GM19468 (cell line): Measurements from ENCODE around the gene PLCB1.
"Not testable (repeated sequence)": the region's sequence is repeated elsewhere in the genome, so short reads cannot be mapped to it uniquely, and the experiment has no call there.

Experiments used
- ATAC-seq: cut with Tn5 transposase; IDR thresholded peaks from one replicate; pipeline ENCODE4 v1.9.1; 2021; ENCODE audit warnings: mild to moderate bottlenecking, moderate library complexity, moderate number of reproducible peaks; ENCODE audit not compliant: unreplicated experiment; ENCODE audit errors: extremely low read depth

Gene PLCB1

DNA sequence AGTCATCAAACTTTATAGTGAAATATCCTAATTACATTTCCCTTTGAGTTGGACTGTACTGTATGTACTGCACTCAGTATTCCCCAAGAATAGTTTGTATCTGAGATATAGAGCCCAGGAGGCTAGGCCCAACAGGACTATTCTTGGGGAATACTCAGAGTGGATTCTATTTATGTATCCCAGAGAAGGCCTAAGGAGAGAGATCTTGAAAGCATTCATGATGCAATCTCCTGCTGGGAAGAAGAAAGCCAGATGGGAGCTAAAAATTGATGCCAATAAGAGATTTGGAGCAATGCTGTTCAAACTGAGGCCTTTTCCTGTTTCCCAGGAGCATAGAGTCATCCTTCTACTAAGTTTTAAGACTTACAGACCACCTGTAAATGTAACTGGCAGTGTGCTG lies 484.7 kb downstream of the PLCB1 start:
- no peak for ATAC-seq

DNA sequence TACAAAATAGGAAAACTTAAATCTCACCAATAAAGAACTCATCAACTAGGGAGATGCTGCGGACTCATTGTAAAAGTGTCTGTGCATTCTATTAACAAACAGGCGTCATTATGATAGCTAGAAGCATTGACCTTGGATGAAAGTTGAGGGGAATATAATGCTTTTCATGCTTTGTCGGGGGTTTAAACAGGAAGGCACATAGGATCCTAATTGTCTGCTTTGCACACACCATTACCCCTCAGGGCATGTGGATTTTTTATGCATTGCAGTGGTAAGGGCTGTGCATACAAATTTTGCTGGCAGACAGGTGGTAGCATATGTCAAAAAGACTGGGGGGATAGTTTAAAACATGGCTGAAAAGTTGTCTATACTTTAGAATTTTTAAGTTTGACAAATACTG lies 488.9 kb downstream of the PLCB1 start:
- ATAC-seq: no peak

DNA sequence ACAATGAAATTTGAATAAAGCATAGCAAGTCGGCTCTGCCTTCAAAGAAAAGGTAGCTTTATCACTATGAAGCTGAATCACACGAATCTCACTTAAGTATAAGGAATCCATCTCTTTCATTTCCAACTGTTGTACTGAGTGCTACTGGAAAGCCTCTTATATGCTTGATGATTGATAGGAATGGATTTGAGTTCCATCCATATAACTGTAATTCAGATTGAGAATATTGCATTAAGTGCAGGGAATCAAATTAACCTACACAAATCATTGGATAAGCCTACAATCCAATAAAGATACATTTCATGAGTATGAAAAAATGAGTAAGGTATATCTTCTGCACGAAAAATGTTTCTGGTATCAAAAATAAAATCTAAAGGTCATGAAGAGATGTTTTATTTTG lies 492.0 kb downstream of the PLCB1 start:
- ATAC-seq: no peak

DNA sequence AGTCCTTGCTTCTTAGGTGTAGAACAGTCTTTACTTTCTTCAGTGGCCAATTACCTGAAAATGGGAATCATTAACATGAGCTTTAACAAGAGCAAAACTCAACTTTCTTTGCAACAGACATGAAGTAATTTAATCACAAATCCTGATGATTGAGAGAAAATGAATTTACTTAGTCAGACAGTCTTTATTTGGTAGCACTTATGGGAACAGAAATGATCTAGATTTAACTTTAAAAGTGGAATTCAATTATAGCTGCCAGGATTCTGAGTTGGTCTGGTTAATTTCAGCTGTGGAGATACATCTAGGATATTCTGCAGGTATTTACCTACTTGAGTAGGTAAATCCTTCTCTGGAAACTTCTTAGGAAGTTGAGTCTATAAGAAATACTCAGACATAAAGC lies 492.6 kb downstream of the PLCB1 start:
- ATAC-seq: no peak

DNA sequence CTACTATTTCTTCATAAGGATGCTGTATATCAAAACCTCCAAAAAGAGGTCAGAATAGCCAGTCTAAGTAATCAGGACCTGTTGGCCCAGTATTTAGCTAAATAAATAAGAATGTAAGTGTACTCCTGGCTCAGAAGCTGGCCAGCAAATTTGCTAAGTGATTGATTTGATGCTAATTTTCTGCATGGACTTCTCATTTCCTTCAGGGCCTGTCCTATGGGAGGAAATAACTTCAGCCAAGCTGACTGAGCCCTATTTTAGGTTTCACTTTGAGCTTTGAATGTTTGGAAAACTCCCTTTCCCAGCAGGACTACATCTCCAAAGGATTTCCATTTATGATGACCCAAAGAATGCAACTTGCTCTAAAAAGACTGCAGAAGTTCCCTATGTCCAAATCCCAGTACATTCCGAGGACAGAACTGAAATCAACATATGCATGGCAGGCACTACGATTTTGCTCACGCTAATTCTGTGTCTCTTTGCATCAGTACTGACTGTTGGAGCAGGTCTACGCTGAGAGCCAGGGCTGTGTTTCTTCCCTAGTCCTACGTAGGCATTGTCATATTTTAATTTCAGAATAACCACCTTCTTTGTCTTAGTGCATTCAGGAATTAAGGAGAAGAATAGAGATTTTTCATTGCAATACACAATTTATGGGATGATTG lies 495.4 kb downstream of the PLCB1 start:
- ATAC-seq: no peak

DNA sequence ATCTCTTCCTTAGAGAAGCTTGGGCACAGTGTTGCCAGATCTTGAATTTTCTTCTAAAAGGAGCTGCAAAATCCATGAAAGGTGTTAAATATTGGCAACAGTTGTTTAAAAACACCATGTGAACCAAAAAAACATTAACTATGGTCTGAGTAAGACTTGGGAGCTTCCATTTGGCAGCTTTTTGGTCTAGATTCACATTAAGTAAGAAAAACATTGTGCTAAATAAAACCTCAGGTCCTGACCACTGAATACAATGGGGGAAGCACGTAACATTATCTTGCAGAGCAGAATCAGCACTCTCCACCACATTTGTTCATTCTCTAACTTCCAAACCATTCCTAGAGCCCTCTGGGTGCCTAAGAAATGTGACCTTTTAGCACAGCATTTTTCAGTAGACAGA lies 499.2 kb downstream of the PLCB1 start:
- no peak for ATAC-seq

DNA sequence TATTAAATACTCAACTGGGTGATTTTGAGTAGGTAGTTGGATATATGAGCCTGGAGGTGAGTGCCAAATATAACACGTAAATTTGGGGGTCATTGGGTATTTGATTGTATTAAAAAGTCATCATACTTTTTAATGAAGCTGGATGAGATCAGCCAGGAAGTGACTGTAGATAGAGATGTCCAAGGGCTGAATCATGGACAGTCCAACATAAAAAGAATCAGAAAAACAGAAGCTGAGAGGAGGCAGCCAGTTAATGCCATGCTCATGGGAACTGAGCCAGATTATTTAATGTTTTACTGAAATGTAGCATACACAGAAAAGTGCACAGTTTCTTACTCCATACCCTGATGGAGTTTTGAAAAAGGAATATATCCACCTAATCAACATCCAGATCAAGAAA lies 501.3 kb downstream of the PLCB1 start:
- ATAC-seq: no peak

DNA sequence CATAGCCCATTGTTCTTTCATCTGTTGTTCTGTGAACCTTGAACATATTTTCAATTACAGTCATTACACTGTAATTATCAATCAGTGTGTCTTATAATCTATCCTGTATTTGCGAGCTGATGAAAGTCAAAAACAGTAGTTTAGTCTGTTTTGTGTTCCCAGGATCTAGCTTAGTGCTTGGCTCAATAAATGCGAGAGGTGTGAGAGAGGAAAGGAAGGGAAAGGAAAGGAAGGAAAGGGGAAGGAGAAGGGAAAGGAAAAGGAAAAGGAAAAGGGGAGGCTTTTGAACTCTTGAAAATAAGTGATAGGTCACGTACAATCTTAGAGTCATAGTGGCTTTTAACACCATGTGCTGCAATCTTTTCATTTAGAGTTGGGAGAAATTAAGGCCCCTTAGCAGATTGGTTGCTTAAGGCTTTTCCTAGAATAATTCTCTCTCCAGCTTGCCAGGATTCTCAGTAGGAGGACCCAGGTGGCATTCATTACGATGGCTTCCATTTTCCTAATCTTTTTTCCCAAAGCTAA lies 503.0 kb downstream of the PLCB1 start:
- ATAC-seq: no peak

DNA sequence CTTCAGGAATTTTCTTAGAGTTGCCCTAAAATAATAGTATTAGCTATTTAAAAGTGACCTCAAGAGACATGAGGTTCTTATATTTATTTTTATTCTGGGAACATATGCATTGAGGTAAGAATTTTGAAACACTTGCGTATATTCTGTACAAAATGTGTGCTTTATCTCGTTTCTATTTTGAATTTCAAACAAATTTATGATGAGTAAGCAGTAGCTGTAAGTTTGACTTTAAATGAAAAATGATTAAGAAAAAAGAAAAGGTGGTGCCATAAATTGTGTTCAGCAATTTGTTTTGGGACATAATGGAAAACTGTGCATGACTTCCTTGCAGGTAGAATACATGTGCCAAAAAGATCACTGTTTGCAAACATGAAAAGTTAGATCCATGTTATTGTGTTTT lies 503.8 kb downstream of the PLCB1 start:
- no peak for ATAC-seq

DNA sequence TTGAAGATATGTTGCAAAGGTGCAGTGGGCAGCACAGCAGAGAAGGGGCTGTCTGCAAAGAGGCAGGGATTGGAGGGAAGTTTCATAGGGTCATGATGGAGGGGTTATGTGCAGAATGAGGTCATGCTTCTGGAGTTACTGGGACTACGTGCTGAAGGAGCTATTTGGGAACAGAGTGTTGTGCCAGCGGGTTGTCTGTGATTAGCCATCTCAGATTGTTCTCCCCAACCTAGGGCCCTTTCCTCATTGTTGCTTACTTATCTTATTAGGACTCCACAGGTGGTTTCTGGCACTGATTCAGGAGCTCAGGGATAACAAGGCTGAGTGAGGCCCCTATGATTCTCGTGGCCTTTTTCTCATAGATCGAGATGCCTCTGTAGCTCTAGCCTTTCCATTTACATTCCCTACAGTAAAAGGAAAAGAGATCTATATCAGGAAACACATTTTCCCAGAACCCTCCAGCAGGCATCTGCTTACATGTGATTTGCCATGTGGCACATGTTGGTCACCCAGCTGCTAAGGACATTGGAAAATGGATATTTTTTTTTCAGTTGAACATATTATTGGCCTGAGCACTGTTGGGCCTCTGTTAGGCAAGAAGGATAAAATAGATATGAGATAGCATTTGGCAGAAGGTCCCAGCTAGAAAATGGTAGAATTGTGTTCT lies 507.2 kb downstream of the PLCB1 start:
- no peak for ATAC-seq

DNA sequence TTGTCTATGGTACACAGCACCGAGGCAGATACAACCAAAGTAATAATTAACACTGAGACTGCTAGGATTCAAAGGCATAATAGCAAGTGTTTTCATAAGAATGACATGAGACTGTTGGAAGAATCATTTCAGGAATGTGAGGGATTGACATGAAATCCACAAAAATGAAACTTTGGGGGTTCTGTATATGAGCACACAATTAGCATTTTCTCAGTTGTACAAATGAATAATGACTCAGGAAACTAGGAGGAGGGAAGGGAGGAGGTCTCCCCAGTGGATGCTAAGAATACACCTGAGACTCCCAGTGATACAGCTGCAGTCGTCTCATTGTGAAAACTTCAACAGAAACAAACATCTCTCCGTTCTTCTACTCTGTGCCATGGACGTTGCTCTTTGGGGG lies 508.4 kb downstream of the PLCB1 start:
- ATAC-seq: no peak

DNA sequence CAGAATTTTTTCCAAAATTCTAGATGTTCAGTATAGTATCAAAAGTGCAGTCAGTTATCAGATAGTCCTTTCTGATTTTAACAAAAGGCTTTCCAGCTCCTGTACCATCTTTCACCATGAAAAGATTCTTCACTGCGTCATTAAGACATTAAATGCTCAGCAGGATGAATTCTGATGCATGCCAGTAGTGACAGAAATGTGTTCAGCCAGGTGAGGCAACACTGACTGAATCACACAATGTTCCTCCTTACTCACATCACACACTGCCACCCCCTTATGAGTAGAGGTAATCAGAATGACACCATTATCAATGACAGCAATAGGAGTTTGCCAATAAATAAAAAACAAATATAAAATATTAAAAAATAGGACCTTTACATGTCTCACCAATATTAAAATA lies 510.2 kb downstream of the PLCB1 start:
- no peak for ATAC-seq

DNA sequence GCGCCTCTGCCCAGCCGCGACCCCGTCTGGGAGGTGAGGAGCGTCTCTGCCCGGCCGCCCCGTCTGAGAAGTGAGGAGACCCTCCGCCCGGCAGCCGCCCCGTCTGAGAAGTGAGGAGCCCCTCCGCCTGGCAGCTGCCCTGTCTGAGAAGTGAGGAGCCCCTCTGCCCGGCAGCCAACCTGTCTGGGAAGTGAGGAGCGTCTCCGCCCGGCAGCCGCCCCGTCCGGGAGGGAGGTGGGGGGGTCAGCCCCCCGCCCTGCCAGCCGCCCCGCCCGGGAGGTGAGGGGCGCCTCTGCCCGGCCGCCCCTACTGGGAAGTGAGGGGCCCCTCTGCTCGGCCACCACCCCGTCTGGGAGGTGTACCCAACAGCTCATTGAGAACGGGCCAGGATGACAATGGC lies 512.4 kb downstream of the PLCB1 start:
- ATAC-seq: not testable (repeated sequence)

DNA sequence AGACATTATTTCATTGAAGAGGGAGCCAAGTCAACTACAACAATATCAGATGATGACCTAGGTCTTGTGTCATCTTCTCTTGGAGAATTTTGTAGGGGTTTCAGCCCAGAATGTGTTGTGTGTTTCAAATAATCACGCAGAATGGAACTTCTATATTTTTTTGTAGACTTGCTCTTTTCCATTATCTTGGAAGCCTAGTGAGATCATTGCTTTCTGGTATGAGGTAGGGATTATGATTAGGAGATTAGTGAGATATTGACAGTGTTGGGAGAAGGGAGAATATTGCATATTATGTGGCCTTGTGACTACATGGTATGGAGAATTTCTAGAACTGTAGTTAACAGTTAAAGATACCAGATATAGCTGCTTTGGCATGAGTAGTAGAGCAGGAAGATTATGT lies 513.3 kb downstream of the PLCB1 start:
- no peak for ATAC-seq

DNA sequence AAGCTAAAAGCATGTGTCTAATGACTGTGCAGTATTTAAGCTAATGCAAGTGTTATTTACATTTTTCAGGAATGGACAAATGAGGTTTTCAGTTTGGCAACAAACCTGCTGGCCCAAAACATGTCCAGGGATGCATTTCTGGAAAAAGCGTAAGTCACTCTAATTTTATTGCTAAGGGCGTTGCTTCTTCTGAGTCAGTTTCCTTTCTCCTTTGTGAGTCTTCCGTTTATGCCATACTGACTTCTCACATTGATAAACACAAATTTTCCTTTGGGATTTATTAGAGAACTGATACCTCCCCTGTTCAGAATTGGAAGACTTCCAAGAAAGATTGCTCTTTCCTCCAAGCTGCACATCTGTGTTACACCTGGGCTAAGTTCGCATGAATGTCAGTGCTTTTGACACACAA lies 514.0 kb downstream of the PLCB1 start:
- no peak for ATAC-seq

DNA sequence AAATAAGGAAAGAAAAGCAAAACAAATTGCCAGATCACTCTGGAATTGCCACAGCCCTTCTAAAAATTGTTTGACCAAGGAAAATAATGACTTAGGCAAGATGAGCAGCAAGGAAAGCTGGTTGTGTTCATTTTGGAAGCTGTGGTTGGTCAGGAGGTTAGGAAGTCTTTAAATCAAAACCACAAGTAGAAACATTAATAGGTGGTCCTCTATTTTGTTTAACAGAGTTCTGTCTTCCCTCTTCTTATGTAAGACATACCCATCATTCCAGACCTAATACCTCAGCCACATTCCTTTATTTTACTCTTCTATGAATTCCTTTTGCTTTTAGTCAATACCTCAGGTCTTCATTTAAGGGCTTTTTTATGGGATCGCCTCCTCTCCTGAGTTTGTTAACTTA lies 514.6 kb downstream of the PLCB1 start:
- no peak for ATAC-seq

DNA sequence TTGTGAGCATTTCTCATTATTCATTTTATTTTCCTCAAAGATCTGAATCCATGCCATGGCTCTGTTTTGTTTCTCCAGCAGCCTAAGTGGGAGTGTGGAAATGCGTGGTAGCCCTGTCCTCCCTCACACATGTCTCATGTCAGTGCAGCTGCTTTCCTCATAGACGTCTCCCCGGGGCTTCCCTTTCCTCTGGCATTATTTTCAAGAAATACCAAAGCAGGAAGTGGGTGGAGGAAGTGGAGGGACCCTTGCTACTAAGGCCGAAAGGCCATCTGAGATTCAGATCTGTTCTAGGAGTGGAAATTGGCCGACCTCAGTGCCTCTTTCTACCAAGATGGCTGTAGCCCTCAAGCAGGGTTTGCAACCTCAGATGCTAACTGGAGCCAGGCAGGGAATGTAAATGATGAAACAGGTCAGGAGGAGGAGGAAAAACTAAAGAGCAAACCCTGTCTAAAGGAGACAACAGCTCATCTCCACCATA lies 515.9 kb downstream of the PLCB1 start:
- ATAC-seq: no peak

DNA sequence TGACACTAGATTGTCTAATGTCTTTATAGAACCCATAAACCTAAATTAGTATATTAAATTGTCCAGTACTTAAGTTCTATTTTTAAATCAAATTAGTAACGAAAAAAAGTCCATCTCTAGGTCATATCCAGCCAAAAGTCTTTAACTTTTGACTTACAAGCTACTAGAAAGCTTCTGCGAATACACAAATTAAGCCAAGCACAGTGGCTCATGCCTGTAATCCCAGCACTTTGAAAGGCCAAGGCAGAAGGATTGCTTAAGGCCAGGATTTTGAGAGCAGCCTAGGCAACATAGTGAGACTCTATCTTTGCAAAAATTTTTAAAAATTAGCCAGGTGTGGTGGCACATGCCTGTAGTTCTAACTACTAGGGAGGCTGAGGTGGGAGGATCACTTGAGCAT lies 516.4 kb downstream of the PLCB1 start:
- ATAC-seq: no peak

DNA sequence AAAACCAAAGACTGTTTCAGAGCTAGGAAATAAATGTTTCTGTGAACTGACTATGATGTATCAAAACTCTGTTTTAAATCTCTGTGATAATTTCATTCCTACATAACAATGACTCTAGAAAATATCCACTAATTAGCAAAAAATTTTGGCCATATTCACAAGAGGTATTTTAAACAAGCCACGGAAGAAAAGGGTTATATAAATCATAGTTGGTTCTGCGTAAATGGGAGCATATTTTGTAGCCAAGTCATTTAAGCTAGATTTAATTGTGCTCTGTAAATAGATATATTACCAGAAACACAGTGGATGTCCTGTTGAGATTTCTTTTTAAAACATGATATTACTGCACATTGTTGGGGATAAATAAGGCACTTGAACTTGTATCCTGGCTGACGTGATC lies 520.3 kb downstream of the PLCB1 start:
- no peak for ATAC-seq

DNA sequence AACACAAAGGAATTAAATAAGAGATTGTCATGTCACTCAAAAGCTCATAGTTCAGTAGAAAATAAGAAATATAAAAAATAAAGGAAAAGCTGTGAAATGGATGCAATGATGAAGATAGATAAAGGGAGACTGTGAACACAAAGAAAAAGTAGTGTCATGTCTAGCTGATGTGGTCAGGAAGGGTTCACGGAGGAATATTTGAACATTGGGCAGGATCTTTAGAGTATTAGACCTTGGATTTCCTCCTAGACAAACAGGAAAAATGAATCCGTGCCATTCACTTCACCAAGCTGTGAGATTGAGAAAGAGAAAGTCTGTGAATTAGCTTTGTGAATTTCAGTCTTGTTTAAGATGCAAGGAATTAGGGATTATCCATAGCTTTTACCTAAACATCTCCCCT lies 522.4 kb downstream of the PLCB1 start:
- no peak for ATAC-seq

DNA sequence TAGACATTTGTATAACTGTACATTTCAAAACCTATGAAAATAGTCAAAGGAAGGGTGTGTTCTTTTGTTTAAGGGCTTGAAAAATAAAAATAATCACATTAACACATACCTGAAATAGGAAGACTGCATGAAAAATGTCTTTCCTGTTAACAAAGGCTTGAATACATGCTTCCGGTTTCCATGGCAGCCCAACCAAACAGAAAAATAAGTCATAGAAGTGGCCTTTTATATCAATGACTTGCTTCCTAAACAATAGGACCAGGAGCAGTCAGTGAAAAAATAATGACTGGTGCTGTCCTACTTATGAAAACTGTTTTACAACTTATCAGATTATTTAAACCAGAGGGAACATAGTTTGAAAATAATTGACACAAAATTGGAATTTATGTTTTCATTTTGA lies 524.3 kb downstream of the PLCB1 start:
- no peak for ATAC-seq

DNA sequence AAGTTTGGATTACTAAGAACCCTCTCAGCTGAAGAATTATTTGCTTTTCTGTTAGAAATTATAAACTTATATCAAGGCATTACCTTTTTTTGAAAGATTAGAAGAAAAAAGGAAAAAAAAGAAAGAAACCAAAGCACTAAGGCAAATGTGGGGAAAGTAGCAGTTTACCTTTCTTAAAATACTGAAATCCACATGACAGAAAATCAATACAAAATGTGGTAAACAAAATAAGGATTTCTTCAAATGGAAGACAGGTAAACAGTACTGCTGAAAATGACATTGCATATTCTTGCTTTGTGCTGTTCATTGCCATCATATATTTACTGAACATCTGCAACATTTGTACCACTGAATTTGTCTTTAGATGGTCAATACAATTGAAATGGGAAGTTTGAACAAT lies 525.6 kb downstream of the PLCB1 start:
- ATAC-seq: no peak
